Measurements from ENCODE around the gene BSN.

The BSN gene

DNA sequence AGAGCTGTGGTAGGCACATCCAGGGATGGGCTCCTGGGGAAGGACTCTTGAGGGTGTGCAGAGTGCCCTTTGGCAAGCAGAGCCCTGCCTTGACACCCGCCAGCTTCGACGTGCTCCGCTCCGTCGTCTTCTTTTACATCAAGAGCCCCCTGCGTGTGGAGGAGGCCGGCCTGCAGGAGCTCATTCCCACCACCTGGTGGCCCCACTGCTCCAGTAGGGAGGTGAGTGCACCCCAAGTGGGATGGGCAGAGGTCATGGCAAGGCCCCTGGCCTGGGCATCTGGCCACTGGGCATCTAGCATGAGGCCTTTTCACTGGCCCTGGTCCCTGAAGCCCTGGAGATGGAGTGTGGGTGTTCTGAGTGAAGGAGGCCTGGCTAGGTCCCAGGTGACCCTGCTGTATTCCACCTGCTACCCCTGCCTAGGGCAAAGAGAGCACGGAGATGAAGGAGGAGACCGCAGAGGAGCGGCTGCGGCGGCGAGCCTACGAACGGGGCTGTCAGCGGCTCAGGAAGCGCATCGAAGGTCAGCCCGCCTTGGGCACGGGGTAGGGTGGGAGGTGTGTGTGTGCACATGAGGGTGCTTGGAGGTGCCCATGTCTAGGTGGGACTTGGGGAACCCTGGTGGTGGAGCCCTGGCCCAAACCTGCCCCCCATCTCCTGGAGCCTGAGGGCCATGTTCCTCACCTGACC lies 147.3 kb downstream of the BSN start:
- DNase-seq, result no peak

GRCh38 chr3:49702672-49703071 lies 148.4 kb downstream of the BSN start:
- DNase-seq, result no peak

DNA sequence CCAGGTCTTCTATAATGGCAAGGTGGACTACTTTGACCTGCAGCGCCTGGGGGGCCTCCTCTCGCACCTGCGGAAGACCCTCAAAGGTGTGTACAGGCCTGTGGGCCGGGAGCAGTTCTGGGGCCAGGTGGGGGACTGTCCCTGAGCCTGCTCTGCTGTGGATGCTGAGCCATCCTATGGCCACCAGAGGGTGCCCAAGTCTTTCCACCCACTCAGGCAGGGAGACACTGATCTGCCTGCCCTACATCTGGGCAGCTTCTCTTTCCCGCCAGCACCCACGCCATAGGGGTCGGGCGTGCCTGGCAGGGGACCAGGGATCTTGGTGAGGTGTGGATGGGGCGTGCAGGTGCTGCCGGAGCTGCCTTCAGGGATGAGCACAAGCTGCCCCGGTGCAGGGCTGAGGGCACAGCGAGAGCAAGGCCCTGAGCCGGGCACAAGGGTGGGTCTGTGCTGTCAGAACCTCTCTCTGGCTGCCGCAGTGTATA lies 149.2 kb downstream of the BSN start:
- DNase-seq, result peak; percentile 57

GRCh38 chr3:49703956-49704355 lies 149.7 kb downstream of the BSN start:
- no peak for DNase-seq

DNA sequence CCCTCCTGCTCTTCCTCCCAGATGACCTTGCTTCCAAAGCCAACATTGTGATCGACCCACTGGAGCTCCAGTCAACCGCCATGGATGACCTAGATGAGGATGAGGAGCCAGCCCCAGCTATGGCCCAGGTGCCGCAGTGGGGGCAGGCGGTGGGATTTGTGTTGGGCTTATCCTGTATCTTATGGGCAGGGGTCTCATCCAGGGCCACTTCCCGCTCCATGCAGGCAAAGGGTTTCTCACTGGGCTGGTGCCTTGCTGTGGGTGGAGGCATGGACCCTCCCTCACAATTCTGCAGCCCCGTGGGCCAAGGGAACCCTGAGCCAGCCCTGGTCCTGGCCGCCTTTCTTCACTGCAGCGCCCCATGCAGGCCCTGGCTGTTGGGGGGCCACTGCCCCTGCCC lies 150.4 kb downstream of the BSN start:
- no peak for DNase-seq

GRCh38 chr3:49705390-49705960 lies 151.2 kb downstream of the BSN start:
- DNase-seq, result no peak

DNA sequence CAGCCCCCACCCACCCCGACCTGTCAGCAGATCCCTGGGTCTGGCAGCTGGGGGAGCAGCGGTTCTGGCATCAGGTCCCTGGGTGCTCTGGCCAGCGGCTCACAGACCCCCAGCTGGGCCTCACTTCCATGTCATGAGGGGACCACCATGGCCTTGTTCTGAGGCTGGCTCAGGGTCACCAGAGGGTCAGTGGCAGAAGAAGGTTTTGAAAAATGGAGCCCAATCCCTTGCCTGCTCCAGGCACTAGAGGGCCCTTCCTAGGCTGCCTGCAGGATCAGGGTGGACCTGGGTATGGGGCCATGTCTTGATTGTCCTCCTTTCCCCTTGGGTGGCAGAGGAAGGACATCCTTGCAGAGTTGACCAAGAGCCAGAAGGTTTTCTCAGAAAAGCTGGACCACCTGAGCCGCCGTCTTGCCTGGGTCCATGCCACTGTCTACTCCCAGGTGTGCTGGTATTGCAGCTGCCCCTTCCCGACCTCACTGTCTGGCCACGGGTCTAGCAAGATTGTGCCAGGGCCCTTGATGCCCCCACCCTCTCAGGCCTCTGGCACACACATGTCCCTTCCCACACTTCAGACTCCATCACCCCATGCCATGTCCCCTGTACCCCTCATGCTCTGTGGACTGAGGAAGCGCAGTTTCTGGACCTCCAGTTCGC lies 152.3 kb downstream of the BSN start:
- DNase-seq, result no peak

- no peak for DNase-seq
These were observed 152.8 kb downstream of the BSN start for GRCh38 chr3:49707113-49707480.

DNA sequence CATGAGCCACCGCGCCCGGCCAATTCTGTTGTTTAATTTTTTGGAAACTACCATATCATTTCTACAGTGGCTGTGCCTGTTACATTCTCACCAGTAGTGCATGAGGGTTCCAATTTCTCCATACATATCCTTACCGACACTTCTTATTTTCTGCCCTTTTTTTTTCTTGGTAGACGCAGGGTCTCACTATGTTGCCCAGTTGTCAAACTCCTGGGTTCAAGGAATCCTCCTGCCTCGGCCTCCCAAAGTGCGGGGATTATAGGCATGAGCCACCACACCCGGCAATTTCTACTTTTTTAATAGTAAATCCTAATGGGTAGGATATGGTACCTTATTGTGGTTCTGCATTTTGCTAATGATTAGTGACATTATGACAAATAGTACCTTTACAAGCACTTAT lies 155.6 kb downstream of the BSN start:
- no peak for DNase-seq

DNA sequence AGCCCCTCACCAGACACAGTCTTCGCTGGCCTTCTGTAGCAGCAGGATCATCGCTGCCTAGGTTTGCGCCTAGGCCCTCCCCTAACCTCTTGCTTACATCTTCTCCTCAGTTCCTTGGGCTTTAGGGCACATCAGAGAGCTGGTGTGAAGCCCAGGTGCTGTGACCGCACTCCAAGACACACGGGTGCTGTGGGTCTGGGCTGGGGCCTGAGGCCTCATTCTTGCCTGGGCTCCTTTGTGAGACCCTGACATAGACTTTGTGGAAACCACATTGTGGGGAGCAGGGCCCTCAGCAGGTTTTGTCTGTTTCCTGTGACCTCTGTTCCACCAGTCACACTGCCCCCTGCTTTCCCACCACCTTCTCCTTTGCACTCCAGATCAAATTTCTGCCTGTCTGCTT lies 157.2 kb downstream of the BSN start:
- DNase-seq, result no peak

DNA sequence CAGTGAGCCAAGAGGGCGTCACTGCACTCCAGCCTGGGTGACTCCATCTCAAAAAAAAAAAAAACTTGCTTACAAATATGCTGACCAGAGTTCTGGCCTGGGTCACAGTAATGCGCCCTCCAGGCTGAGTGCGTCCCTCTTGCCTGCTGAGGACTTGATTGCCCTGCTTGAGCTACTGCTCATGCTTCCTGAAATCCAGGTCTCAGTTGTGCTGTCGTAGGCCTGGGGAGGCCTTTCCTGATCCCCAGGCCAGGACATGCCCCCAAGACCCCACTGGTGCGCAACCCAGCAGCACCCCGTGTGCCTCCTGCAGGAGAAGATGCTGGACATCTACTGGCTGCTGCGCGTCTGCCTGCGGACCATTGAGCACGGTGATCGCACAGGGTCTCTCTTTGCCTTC lies 157.9 kb downstream of the BSN start:
- no peak for DNase-seq

GRCh38 chr3:49712631-49713317 lies 158.5 kb downstream of the BSN start:
- DNase-seq, result no peak

DNA sequence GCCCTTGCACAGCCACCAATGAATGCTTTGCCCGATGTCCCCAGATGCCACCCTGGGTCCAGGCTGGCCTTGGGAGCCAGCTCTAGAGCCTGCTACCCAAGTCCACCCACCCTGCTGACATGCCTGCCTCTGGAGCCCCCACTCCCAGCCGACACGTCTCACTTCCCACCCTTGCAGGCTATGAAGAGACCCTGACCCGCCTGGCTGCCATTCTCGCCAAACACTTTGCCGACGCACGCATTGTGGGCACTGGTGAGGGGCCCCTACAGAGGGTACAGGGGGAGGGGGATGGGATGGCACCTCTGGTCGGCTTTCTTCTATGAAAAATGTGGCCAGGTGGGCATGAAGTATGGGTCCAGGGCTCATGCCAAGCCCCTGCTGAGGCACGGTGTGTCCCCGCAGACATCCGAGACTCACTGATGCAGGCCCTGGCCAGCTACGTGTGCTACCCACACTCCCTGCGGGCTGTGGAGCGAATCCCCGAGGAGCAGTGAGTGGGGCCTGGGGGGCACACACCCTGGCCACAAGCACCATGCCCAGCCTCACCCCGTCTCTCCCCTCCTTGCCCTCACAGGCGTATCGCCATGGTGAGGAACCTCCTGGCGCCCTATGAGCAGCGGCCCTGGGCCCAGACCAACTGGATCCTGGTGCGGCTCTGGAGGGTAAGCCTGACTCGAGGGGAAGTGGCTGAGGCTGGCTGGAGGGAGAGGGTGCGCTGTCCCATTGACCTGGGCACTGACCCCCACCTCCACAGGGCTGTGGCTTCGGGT lies 159.2 kb downstream of the BSN start:
- DNase-seq, result no peak

GRCh38 chr3:49714728-49715550 lies 160.7 kb downstream of the BSN start:
- DNase-seq, result no peak

GRCh38 chr3:49715611-49716121 lies 161.4 kb downstream of the BSN start:
- DNase-seq, result no peak

- peak; percentile 27 for DNase-seq
These were observed 161.9 kb downstream of the BSN start for GRCh38 chr3:49716169-49716568.

GRCh38 chr3:49716691-49717210 lies 162.5 kb downstream of the BSN start:
- DNase-seq, result peak; percentile 21

- peak; percentile 24 for DNase-seq
These were observed 163.1 kb downstream of the BSN start for GRCh38 chr3:49717211-49717958.

DNA sequence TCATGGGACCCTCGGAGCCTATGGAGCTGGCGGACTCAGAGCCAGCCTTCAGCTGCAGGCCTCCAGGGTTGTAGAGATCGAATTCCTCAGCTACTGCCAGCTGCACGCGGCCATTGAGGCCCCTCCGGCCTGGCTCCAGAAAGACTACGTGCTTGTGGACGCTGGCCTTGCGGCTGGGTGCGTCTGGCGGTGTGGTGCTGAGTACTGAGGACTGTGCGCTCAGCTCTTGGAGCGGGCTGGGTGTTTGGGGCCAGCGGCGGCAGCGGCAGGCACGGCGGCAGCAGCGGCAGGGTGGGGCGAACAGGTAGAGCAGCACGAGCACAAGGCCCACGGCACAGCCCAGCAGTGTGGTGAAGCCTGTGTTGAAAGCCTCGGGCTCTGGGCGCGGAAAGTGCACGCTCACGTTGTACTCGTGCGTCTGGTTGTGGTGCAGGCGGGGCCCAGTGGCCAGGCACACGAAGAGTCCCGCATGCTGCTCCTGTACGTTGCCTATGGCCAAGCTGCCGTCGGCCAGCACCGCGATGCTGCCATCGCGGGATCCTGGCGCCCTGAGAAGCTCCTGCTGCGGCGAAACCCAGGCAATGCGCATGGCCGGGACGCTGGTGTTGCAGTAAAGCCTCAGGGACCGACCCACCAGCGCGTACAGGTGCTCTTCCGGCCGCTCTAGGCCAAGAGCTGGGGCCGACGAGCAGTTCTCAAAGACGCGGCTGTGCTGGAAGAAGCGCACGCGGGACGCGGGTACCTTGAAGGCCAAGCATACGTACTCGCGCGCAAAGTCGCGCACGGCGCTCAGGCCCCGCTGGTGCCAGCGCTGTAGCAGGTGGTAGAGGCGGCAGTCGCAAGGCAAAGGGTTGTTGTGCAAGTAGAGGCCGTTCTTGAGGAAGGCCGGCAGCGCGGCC lies 163.9 kb downstream of the BSN start:
- peak; percentile 31 for DNase-seq

DNA sequence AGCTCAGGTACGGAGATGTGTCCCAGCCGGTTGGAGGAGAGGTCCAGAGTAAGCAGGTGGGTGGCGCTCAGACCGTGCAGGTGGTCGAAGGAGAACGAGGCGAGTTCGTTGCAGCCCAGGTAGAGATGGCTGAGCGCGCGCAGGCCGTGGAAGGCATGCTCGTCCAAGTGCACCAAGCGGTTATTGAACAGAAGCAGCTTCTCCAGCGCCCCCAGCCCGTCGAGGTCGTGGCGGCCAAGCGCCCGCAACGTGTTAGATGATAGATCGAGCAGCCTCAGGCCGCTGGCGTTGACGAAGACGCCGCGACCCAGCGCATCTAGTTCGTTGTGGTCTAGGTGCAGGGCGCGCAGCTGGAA lies 164.6 kb downstream of the BSN start:
- no peak for DNase-seq

Measured in activated CD4-positive, CD25-positive, alpha-beta regulatory T cell treated with anti-CD3 and anti-CD28 coated beads, Interleukin-2, amount 50 U/mL, for 72 hours (primary cell).